Thoracic aorta (tissue), 2 donors: ENCODE results near the gene C10orf67. TPM values are rescaled to one million over a fixed set of nuclear protein-coding genes. Genes with fewer than 3 reads are reported as not detected.
"Not testable (repeated sequence)": the region's sequence is repeated elsewhere in the genome, so short reads cannot be mapped to it uniquely, and the experiment has no call there.

ENCODE experiments used
- ATAC-seq: fragments of 150-250 bp; one replicate; pipeline ENCODE4 v1.8.0; 2017; ENCODE audit warnings: low read depth; ENCODE audit not compliant: insufficient number of reproducible peaks, low FRiP score
- DNase-seq: peaks from one replicate; pipeline ENCODE4 v3.0.0-alpha.2; 2020; ENCODE audit warnings: low spot score
- H3K27ac ChIP-seq, 2 donors: fragments of 200-600 bp; sonication (generic); 1 replicate in 1 of 2; 2 replicates in 1 of 2; pipeline ENCODE4 v1.5.1; 2016; ENCODE audit warnings: mild to moderate bottlenecking in 2 of 2, moderate library complexity in 2 of 2
- H3K27me3 ChIP-seq: fragments of 200-600 bp; sonication (generic); replicated peaks from 2 replicates; pipeline ENCODE4 v1.6.0; 2016; ENCODE audit warnings: mild to moderate bottlenecking; ENCODE audit not compliant: insufficient read depth
- H3K36me3 ChIP-seq: fragments of 200-600 bp; sonication (generic); one replicate; pipeline ENCODE4 v1.5.1; 2016
- H3K4me1 ChIP-seq, 2 donors: fragments of 200-600 bp; sonication (generic); 1 replicate in 1 of 2; 2 replicates in 1 of 2; pipeline versions ENCODE4 v1.5.1 to v1.6.0; 2016; ENCODE audit warnings: low read depth in 2 of 2, mild to moderate bottlenecking in 1 of 2; ENCODE audit not compliant: control insufficient read depth in 1 of 2
- H3K4me3 ChIP-seq: fragments of 200-600 bp; sonication (generic); 2 replicates; pipeline ENCODE4 v1.5.1; 2016; ENCODE audit warnings: mild to moderate bottlenecking
- H3K9me3 ChIP-seq: fragments of 200-600 bp; sonication (generic); 2 replicates; pipeline ENCODE4 v1.5.1; 2016
- total RNA-seq, 2 donors: library from RNA; depleted of rRNA; stranded (reverse); fragments of >200 nt; gene quantifications; one replicate each; pipeline versions ENCODE4 v1.1.0 to v1.2.3, GENCODE V29; 2016
- TF ChIP-seq, protein P1 (sequence below): fragments of 200-600 bp; sonication (generic); IDR thresholded peaks from one replicate; pipeline ENCODE4 v1.5.1; 2019; ENCODE audit warnings: antibody characterized with exemption

Gene C10orf67
- total RNA-seq, 2 donors from 2014 or later = not detected

DNA sequence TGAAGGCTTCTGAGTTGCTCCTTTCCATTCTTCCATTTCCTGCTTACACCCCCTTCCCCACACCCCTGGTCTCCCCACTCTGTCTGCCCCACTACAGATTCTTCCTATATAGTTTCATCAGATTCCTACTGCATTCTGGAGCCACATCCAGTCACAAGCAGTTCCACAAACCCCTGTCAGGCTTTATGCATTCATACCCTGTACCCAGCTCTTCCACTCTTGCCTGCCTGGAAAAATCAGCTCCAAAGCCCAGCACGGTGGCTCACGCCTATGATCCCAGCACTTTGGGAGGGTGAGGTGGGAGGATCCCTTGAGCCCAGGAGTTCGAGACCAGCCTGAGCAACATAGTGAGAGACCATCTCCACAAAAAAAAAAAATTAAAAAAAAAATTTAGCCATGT lies 60.4 kb downstream of the C10orf67 start:
- DNase-seq = no peak
- no peak overlapping the region for H3K27ac ChIP-seq
- H3K9me3 ChIP-seq = no peaks in the 10 kb centered on the region
- H3K4me1 ChIP-seq = no peaks in the 10 kb centered on the region
- no peak overlapping the region for H3K4me3 ChIP-seq
- TF ChIP-seq, protein P1, sequence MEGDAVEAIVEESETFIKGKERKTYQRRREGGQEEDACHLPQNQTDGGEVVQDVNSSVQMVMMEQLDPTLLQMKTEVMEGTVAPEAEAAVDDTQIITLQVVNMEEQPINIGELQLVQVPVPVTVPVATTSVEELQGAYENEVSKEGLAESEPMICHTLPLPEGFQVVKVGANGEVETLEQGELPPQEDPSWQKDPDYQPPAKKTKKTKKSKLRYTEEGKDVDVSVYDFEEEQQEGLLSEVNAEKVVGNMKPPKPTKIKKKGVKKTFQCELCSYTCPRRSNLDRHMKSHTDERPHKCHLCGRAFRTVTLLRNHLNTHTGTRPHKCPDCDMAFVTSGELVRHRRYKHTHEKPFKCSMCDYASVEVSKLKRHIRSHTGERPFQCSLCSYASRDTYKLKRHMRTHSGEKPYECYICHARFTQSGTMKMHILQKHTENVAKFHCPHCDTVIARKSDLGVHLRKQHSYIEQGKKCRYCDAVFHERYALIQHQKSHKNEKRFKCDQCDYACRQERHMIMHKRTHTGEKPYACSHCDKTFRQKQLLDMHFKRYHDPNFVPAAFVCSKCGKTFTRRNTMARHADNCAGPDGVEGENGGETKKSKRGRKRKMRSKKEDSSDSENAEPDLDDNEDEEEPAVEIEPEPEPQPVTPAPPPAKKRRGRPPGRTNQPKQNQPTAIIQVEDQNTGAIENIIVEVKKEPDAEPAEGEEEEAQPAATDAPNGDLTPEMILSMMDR = no peak
- H3K27me3 ChIP-seq = no peaks in the 10 kb centered on the region
- no peak for ATAC-seq
- H3K36me3 ChIP-seq = no peaks in the 10 kb centered on the region

DNA sequence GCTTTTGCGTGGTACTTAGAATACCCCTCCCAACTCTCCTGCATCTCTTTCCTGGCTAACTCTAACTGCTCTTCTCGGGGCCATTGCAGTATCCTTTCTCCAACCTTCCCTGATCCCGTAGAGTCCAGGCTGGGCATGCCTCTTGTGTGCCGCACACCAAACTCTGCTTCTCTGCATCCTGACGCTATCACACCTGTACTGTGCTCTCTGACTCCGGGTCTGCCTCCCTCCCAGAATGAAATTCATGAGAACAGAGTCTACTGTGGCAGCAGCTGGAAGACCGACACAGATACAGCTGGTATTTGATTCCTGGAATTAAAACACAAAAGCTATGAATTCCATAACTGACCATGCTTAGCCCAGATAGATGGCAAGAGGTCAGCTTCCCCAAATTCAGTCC lies 60.9 kb downstream of the C10orf67 start:
- H3K4me1 ChIP-seq = no peaks in the 10 kb centered on the region
- no peak overlapping the region for H3K4me3 ChIP-seq
- DNase-seq (no peak), ATAC-seq (no peak)
- no peaks in the 10 kb centered on the region for H3K36me3 ChIP-seq
- H3K27ac ChIP-seq = no peak overlapping the region
- no peaks in the 10 kb centered on the region for H3K9me3 ChIP-seq
- TF ChIP-seq, protein P1 = no peak
- no peaks in the 10 kb centered on the region for H3K27me3 ChIP-seq

DNA sequence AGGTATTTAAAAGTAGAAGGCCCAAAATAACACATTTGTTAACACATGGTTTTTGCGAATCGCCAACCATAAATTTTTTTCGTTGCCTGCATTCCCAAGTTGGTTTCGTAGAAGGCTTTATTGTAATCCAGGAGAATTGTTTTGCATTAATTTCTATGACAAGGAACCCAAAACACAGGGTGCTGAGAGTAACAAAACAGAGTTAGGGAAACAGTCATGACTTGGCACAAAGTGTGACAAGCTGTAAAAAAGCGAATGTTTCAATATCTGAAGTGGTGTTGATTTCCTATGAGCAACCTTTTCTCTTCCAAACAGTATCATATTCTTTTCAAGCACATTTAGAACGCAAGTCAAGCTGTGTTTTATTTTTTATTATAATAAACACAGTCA lies 63.6 kb downstream of the C10orf67 start:
- Histone ChIP-seq H3K4me1 (no peaks in the 10 kb centered on the region), H3K9me3 (no peaks in the 10 kb centered on the region), H3K27ac (no peak overlapping the region), H3K27me3 (no peaks in the 10 kb centered on the region), H3K4me3 (no peak overlapping the region), H3K36me3 (no peaks in the 10 kb centered on the region)
- DNase-seq = no peak
- TF ChIP-seq, protein P1 = no peak
- no peak for ATAC-seq

DNA sequence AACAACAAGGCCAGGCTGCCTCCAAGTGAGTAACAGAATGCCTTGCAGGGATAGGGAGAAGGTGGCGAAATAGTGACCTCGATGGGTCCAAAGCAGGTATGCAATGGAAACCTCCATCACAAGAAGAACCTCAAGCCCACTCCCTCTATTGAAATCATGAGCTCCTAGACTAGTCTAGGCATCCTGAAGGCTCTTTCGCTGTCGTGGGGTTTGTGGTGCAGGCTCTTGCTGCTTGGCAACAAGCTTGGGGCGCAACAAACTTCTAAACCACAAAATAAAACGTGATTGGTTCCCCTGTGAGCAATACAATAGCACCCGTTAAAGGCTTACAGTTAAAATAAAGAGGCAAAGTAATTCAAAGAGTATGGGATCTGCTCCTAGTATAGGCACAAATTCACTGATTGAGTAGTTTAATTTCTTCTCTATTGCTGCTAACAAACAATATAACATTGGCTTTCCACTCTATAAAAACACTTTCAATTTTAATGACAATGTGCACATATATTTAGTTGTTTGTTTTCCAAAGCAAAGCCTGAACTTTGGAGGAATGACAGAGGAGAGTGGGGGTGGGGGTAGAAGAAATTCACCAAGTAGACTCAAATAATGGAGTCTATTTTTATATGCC lies 64.1 kb downstream of the C10orf67 start:
- ATAC-seq (no peak), DNase-seq (no peak)
- no peaks in the 10 kb centered on the region for H3K9me3 ChIP-seq
- H3K27me3 ChIP-seq = no peaks in the 10 kb centered on the region
- no peak overlapping the region for H3K4me3 ChIP-seq
- no peak overlapping the region for H3K27ac ChIP-seq
- TF ChIP-seq, protein P1 = no peak
- H3K4me1 ChIP-seq = no peaks in the 10 kb centered on the region
- no peaks in the 10 kb centered on the region for H3K36me3 ChIP-seq

DNA sequence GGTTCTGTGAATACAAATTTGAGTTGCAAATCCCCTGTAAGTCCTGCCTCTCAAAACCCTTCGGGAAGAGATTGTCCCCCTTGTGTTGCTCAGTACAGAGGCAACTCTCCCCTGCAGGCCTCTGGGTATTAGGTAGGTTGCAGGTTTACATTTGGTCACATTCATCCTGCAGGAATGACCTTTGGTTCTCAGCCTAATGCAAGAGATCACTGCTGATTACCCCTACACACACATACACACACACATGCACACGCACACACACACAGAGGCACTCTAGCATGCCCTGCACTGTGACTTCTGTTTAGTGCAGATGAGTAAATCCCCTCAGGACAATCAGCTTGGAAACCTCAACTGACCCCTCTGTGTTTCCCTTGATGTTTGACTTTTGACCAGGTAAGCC lies 69.2 kb downstream of the C10orf67 start:
- no peaks in the 10 kb centered on the region for H3K36me3 ChIP-seq
- no peaks in the 10 kb centered on the region for H3K4me1 ChIP-seq
- peaks cover 4% of the 10 kb centered on the region for H3K9me3 ChIP-seq
- H3K4me3 ChIP-seq = no peak overlapping the region
- ATAC-seq = no peak
- no peak overlapping the region for H3K27ac ChIP-seq
- TF ChIP-seq, protein P1 = no peak
- no peaks in the 10 kb centered on the region for H3K27me3 ChIP-seq
- DNase-seq = no peak

DNA sequence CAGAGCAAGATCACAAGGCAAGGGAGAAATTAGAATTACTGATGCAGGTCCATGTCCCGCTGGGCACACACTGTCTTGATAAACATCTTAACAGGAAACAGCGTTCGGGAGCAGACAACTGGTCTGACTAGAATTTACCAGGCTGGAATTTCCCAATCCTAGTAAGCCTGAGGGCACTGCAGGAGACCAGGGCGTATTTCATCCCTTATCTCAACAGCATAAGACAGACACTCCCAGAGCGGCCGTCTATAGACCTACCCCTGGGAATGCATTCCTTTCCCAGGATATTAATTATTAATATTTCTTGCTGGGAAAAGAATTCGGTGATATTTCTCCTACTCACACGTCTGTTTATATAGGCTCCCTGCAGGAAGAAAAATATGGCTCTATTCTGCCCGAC lies 70.4 kb downstream of the C10orf67 start:
- H3K9me3 ChIP-seq, H3K4me3 ChIP-seq, H3K27me3 ChIP-seq, DNase-seq, H3K4me1 ChIP-seq, ATAC-seq, H3K36me3 ChIP-seq, H3K27ac ChIP-seq: not testable (repeated sequence)
